Measurements from ENCODE around the gene SLCO4A1.

Gene SLCO4A1

GRCh38 chr20:62627901-62628612 lies 14.2 kb upstream of the SLCO4A1 start:
- peak in 1 of 2 donors; percentile 34 for DNase-seq (ENCODE audit: low read depth in 2 of 2)
- no peak for TF ChIP-seq CTCF (IDR thresholded peaks at IDR 0.05; ENCODE audit: low read depth, low read length)
- no peak overlapping the region for H3K4me3 ChIP-seq (replicated peaks in 1 of 2; ENCODE audit: low read depth in 2 of 2, low read length in 2 of 2)

- no peak overlapping the region for H3K4me3 ChIP-seq (replicated peaks in 1 of 2; ENCODE audit: low read depth in 2 of 2, low read length in 2 of 2)
- TF ChIP-seq CTCF (IDR thresholded peaks at IDR 0.05; ENCODE audit: low read depth, low read length): no peak
- DNase-seq (ENCODE audit: low read depth in 2 of 2): no peak
Observed at GRCh38 chr20:62628691-62629090, 13.6 kb upstream of the SLCO4A1 start.

- no peak for TF ChIP-seq CTCF (IDR thresholded peaks at IDR 0.05; ENCODE audit: low read depth, low read length)
- H3K4me3 ChIP-seq (replicated peaks in 1 of 2; ENCODE audit: low read depth in 2 of 2, low read length in 2 of 2): no peak overlapping the region
- no peak for DNase-seq (ENCODE audit: low read depth in 2 of 2)
Observed at GRCh38 chr20:62629864-62630470, 12.3 kb upstream of the SLCO4A1 start.

GRCh38 chr20:62631336-62632308 lies 10.7 kb upstream of the SLCO4A1 start:
- no peak overlapping the region for H3K4me3 ChIP-seq (replicated peaks in 1 of 2; ENCODE audit: low read depth in 2 of 2, low read length in 2 of 2)
- TF ChIP-seq CTCF (IDR thresholded peaks at IDR 0.05; ENCODE audit: low read depth, low read length): no peak
- no peak for DNase-seq (ENCODE audit: low read depth in 2 of 2)

GRCh38 chr20:62632575-62633090 lies 9.7 kb upstream of the SLCO4A1 start:
- DNase-seq (ENCODE audit: low read depth in 2 of 2): no peak
- no peak for TF ChIP-seq CTCF (IDR thresholded peaks at IDR 0.05; ENCODE audit: low read depth, low read length)
- no peak overlapping the region for H3K4me3 ChIP-seq (replicated peaks in 1 of 2; ENCODE audit: low read depth in 2 of 2, low read length in 2 of 2)

- TF ChIP-seq CTCF (IDR thresholded peaks at IDR 0.05; ENCODE audit: low read depth, low read length): no peak
Observed at GRCh38 chr20:62633598-62634329, 8.5 kb upstream of the SLCO4A1 start.

More at GRCh38 chr20:62633598-62634329, 8.5 kb upstream of the SLCO4A1 start:
- DNase-seq (ENCODE audit: low read depth in 2 of 2): peak in 1 of 2 donors; percentile 26
- H3K4me3 ChIP-seq (replicated peaks in 1 of 2; ENCODE audit: low read depth in 2 of 2, low read length in 2 of 2): no peak overlapping the region

Data from cardiac fibroblast (primary cell).